Endodermal cell (in vitro differentiated cells): ENCODE results near the gene SIRT3. TPM values are rescaled to one million over a fixed set of nuclear protein-coding genes. Genes with fewer than 3 reads are reported as not detected.
A peak's percentile ranks its signal among the peaks of the same experiment; 100 is the strongest.
"Not testable (repeated sequence)": the region's sequence is repeated elsewhere in the genome, so short reads cannot be mapped to it uniquely, and the experiment has no call there.

Source experiments
- DNase-seq: peaks from one replicate; pipeline ENCODE4 v3.0.0-alpha.2; 2017
- H3K27ac ChIP-seq: 2 replicates; pipeline ENCODE4 v1.5.1; 2013; ENCODE audit warnings: mild to moderate bottlenecking, low read depth, low read length, moderate library complexity
- H3K27me3 ChIP-seq: 2 replicates; pipeline ENCODE4 v1.6.1; 2013; ENCODE audit warnings: mild to moderate bottlenecking, low read length, moderate library complexity; ENCODE audit not compliant: insufficient read depth, control insufficient read depth, poor library complexity, severe bottlenecking
- H3K36me3 ChIP-seq: 2 replicates; pipeline ENCODE4 v1.7.0; 2013; ENCODE audit warnings: mild to moderate bottlenecking, low read length, moderate library complexity; ENCODE audit not compliant: control insufficient read depth, insufficient read depth
- H3K4me1 ChIP-seq: one replicate; pipeline ENCODE4 v1.7.0; 2013; ENCODE audit warnings: low read length; ENCODE audit not compliant: control insufficient read depth, insufficient read depth
- H3K4me3 ChIP-seq: 2 replicates; pipeline ENCODE4 v1.5.1; 2013; ENCODE audit warnings: mild to moderate bottlenecking, low read length, moderate library complexity
- H3K9ac ChIP-seq: 2 replicates; pipeline ENCODE4 v1.6.1; 2013; ENCODE audit warnings: mild to moderate bottlenecking, low read length, moderate library complexity; ENCODE audit not compliant: poor library complexity, severe bottlenecking; ENCODE audit errors: extremely low read depth
- H3K9me3 ChIP-seq: 2 replicates; pipeline ENCODE4 v1.6.1; 2013; ENCODE audit warnings: mild to moderate bottlenecking, low read length, moderate library complexity; ENCODE audit not compliant: control insufficient read depth
- H3K27ac Mint-ChIP-seq: 2 replicates; pipeline ENCODE4 v1.8.0; 2020; ENCODE audit warnings: mixed read lengths
- H3K27me3 Mint-ChIP-seq: 2 replicates; pipeline ENCODE4 v1.8.0; 2021; ENCODE audit warnings: mild to moderate bottlenecking, mixed read lengths; ENCODE audit not compliant: insufficient read depth
- H3K36me3 Mint-ChIP-seq: 2 replicates; pipeline ENCODE4 v1.8.0; 2020; ENCODE audit warnings: low read depth, mixed read lengths
- H3K4me1 Mint-ChIP-seq: 2 replicates; pipeline ENCODE4 v1.8.0; 2020; ENCODE audit warnings: mixed read lengths
- H3K4me3 Mint-ChIP-seq: 2 replicates; pipeline ENCODE4 v1.8.0; 2020; ENCODE audit warnings: mild to moderate bottlenecking, moderate library complexity, mixed read lengths
- H3K9me3 Mint-ChIP-seq: 2 replicates; pipeline ENCODE4 v1.8.0; 2020; ENCODE audit warnings: mild to moderate bottlenecking, mixed read lengths
- CTCF ChIP-seq: fragments of 200-600 bp; sonication (generic); conservative IDR thresholded peaks from 2 replicates; pipeline ENCODE4 v1.5.0; 2021; ENCODE audit warnings: antibody characterized with exemption, mild to moderate bottlenecking
- WGBS, 2 experiments: methylation state at CpG; one replicate each; pipeline versions ENCODE4 v1.1.5 to v1.1.7; 2013; ENCODE audit warnings: missing lambda C conversion rate in 2 of 2, mixed read lengths in 1 of 2; ENCODE audit not compliant: insufficient coverage in 1 of 2, insufficient read length in 1 of 2; 5-methylcytosine and 5-hydroxymethylcytosine counted together
- total RNA-seq, 2 donors: library from RNA; stranded (reverse); fragmentation: NEBNext Ultra II Directional in 1 of 2; extraction: Animal tissue kit (Norgen Biotek cat#: 25700) in 1 of 2; gene quantifications; 2 replicates in 1 of 2; 3 replicates in 1 of 2; pipeline ENCODE4 v1.2.1, GENCODE V29; 2021

SIRT3 gene
- total RNA-seq, 2 donors from 2014 or later = 18.1 to 28.6 TPM

GRCh38 chr11:180242-180641 is 55.9 kb downstream of the SIRT3 start:
- not testable (repeated sequence) for H3K9me3 ChIP-seq, H3K9ac ChIP-seq, H3K9me3 Mint-ChIP-seq, H3K4me1 ChIP-seq, DNase-seq, H3K36me3 ChIP-seq, H3K4me3 ChIP-seq, H3K27me3 Mint-ChIP-seq, H3K4me3 Mint-ChIP-seq, H3K36me3 Mint-ChIP-seq, H3K27ac ChIP-seq, H3K4me1 Mint-ChIP-seq, H3K27me3 ChIP-seq, H3K27ac Mint-ChIP-seq
- peak; percentile 49 for TF ChIP-seq CTCF
- no CpG with 5 or more reads among the region's 13 CpGs for WGBS, 2 experiments

Other genes with a start within 250 kb of the SIRT3 start
- gene SCGB1C1, start 43.3 kb downstream of the SIRT3 start, total RNA-seq = not detected
- 10 to 100 TPM; 47.4 to 63.7 TPM for gene BET1L, start 28.9 kb downstream of the SIRT3 start, total RNA-seq
- 10 to 100 TPM; 77.1 to 92.6 TPM for gene RIC8A, start 28.6 kb downstream of the SIRT3 start, total RNA-seq
- 100 to 1,000 TPM; 120 to 134 TPM for gene PSMD13, start 634 bp upstream of the SIRT3 start, total RNA-seq
- not detected for gene NLRP6, start 42.1 kb upstream of the SIRT3 start, total RNA-seq
- gene PGGHG, start 52.8 kb upstream of the SIRT3 start, total RNA-seq = 100 to 1,000 TPM; 129 to 186 TPM
- not detected for gene IFITM5, start 63.2 kb upstream of the SIRT3 start, total RNA-seq
- 100 to 1,000 TPM; 262 to 367 TPM for gene IFITM2, start 71.5 kb upstream of the SIRT3 start, total RNA-seq
- gene IFITM1, start 77.7 kb upstream of the SIRT3 start, total RNA-seq = 100 to 1,000 TPM; 211 to 558 TPM
- 100 to 1,000 TPM; 257 to 389 TPM for gene IFITM3, start 84.5 kb upstream of the SIRT3 start, total RNA-seq
- 100 to 1,000 TPM; 109 to 118 TPM for gene B4GALNT4, start 133.2 kb upstream of the SIRT3 start, total RNA-seq
- 10 to 100 TPM; 35.4 to 44.8 TPM for gene PKP3, start 157.9 kb upstream of the SIRT3 start, total RNA-seq
- gene SIGIRR, start 178.7 kb upstream of the SIRT3 start, total RNA-seq = 10 to 100 TPM; 63.3 to 67.4 TPM
- 10 to 100 TPM; 16.8 to 17.8 TPM for gene ANO9, start 205.7 kb upstream of the SIRT3 start, total RNA-seq
- 10 to 100 TPM; 55.2 to 56.1 TPM for gene PTDSS2, start 213.9 kb upstream of the SIRT3 start, total RNA-seq